GM19372 (cell line): ENCODE data around the gene INTS7.

Source experiments
- ATAC-seq: cut with Tn5 transposase; IDR thresholded peaks from one replicate; pipeline ENCODE4 v1.9.1; 2021; ENCODE audit warnings: mild to moderate bottlenecking, low read depth, moderate library complexity; ENCODE audit not compliant: unreplicated experiment

INTS7 gene, protein sequence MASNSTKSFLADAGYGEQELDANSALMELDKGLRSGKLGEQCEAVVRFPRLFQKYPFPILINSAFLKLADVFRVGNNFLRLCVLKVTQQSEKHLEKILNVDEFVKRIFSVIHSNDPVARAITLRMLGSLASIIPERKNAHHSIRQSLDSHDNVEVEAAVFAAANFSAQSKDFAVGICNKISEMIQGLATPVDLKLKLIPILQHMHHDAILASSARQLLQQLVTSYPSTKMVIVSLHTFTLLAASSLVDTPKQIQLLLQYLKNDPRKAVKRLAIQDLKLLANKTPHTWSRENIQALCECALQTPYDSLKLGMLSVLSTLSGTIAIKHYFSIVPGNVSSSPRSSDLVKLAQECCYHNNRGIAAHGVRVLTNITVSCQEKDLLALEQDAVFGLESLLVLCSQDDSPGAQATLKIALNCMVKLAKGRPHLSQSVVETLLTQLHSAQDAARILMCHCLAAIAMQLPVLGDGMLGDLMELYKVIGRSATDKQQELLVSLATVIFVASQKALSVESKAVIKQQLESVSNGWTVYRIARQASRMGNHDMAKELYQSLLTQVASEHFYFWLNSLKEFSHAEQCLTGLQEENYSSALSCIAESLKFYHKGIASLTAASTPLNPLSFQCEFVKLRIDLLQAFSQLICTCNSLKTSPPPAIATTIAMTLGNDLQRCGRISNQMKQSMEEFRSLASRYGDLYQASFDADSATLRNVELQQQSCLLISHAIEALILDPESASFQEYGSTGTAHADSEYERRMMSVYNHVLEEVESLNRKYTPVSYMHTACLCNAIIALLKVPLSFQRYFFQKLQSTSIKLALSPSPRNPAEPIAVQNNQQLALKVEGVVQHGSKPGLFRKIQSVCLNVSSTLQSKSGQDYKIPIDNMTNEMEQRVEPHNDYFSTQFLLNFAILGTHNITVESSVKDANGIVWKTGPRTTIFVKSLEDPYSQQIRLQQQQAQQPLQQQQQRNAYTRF

DNA sequence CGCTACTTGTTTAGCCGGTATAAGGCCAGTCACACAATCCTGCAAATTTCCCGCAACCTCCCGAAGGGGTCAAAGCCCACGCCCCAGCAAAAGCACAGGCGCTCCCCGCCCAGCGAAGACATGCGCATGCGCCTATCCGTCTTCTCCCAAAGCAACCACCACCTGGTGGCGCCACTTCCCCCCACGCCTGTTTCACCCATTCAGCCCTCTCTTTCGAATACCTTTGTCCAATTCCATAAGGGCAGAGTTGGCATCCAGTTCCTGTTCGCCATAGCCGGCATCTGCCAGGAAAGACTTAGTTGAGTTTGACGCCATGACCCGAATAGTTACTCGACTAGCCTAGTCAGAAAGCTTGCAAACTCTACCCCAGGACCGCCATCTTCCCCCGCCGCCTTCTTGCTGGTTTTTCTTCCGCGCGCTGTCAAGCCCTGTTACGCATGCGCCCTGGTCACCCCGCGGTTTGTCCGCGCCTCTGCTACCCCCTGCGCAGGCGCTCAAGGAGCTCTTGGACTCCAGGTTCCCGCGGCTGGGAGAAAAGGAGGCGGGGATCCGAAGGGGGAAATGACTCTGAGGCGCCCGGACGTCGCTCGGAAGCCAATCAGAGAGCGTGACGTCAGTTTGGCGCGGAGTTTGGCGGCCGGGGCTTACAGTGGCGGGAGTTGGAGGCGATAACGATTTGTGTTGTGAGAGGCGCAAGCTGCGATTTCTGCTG lies at the start of gene INTS7, which contains the start of gene DTL:
Gene INTS7, minus strand, starts transcription at position 435 of the 712 bp plus-strand sequence. Its CDS starts 120 bp downstream, at position 315.
Gene DTL, plus strand, starts transcription at position 626 of the 712 bp plus-strand sequence. CDS start 143 bp downstream, outside the sequence.
- ATAC-seq: peak; percentile 69

DNA sequence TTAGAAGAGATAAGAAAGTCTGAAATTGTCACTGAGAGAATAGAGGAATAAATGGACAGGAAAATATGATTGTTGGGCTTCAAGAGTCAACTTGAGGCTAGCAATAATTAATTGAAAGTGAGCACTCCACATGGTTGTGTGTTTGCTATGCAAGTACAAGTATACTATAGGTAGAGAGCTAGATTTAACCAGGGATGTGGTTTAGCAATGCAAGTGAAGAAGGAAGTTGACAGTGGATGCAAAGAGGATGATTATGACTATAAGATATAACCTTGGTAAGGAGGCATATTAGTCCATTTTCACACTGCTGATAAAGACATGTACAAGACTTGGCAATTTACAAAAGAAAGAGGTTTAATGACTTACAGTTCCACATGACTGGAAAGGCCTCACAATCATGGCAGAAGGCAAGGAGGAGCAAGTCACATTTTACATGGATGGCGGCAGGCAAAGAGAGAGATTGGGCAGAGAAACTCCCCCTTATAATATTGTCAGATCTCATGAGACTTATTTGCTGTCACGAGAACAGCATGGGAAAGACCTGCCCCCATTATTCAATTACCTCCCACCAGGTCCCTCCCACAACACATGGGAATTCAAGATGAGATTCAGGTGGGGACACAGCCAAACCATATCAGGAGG lies 47.5 kb upstream of the INTS7 start:
- ATAC-seq: no peak

DNA sequence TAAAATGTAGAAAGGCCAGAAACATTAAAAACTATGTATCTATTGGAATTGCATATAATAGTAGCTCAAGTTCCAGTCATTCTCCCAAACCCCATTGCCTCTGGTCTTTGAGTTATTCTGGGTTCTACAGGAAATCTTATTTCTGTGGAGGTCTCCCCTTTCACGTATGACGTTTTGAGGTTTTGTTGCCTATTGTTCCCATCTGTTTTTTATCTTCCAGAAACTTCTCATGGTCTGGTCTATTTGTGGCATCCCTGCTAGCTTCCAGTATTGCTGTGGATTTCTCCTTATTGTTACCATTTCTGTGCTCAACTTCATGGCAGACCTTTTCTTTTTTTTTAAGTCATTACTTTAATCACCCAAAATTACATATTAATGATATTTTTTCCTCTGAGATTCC lies 43.5 kb upstream of the INTS7 start:
- ATAC-seq: no peak

DNA sequence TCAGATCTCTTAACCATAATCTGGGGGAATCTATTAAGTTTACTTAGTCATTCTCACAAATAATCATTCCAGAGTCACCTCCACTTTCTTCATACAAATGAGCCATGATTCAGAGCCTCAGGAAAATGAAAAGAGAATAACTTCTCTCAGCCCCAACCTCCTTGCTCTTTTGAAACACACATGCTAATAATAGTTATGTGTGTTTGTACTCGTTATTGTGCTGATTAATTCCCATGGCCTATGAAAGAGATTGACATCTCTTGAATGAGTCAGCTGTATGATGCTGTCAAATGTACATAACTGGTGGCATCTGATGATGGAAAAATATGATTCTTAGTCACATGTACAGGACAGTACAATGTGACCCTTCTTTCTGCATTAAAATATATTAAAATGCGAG lies 41.7 kb upstream of the INTS7 start:
- no peak for ATAC-seq

DNA sequence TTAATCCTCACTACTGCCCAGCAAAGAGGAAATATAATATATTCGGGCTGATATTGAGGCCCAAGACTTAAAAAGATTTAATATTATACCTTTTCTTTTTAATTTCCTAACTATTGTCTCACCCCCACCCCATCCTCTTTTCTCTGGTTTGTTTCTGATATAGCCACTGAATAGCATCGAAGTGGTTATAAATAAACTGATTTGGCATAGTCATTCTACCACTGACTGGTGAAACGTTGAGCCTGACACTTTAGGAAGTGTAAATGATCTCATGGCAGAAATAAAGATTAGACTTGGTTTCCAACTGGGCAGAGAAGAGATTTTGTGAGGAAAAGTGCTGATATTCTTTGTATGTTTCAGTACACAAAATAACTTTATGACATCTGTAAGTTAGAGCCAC lies 39.5 kb upstream of the INTS7 start:
- ATAC-seq: no peak

DNA sequence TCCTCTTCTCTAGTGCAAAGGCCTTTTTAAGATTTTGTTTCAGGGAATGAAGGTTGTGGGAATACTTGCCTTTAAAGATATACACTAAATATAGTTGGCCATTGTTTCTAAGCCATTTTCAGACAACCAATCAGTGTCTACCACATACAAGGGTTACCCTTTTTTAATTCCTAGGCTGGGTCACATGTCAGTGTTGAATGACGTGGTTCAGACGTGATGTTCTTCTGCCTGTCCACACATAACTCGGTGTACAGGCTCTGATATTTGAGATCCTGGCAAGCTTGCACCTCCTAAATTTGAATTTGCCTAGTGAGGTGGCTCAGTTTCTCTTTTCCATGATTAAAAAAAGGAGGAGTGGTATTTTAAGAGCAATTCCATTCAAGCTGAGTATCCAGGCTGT lies 39.0 kb upstream of the INTS7 start:
- no peak for ATAC-seq

DNA sequence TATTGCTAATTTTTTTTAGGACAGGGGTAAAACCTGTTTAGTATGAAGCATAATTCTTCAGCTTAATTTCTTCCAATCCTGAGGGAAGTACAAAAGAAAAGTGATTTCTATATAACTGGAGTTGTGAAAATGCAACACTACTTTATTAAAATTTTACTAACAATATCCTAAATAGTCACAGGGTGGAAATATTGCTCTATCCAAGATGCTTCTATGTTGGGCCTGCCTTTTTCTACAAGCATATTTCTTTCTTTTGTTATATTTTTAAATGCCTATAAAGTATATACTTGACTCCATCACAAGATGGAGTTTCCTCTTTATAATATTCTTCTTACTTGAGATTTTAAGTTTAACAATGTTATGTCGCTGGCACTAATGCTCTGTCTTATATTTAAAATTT lies 38.1 kb upstream of the INTS7 start:
- no peak for ATAC-seq

DNA sequence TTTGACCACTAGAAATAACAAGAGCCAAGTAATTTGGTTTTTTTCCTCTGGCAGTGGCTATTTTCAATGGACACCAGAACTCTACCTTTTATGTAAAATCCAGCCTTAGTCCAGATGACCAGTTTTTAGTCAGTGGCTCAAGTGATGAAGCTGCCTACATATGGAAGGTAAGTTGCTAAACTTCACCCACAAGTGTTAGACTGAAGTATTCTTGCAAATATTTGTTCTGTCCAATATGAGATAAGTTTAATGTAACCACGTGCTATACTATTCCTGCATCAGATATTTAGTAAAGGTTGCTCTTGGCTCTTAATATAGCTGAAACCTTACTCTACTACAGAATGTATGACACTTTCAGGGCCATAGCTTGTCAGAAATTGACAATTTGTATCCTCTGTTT lies 36.7 kb upstream of the INTS7 start:
- ATAC-seq: no peak

DNA sequence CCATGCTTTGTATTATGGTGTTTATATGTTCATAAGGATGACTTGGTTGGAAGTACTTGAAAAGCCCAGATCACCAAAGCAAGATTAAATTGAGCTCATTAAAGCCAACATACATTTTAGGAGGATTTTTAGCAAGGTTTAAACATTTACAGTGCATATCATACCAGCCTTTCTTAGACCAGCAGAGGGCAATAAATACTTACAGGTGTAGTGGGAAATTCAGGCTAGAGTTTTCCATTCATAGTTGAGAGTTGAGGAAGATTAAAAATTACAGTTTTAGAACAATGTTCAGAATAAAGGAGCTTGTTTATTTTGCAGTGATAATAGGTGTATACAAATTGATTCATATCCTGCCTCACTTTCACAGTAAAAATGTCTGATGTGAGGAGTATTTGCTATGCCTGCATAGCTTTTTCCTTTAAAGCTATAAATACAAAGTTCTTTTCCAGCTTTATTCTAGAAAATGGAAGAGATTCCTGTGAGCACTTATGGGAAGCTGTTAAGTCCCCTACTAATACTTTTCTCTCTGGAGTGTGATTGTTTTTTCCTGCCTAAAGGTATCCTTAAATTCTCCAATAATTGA lies 35.5 kb upstream of the INTS7 start:
- ATAC-seq: no peak

DNA sequence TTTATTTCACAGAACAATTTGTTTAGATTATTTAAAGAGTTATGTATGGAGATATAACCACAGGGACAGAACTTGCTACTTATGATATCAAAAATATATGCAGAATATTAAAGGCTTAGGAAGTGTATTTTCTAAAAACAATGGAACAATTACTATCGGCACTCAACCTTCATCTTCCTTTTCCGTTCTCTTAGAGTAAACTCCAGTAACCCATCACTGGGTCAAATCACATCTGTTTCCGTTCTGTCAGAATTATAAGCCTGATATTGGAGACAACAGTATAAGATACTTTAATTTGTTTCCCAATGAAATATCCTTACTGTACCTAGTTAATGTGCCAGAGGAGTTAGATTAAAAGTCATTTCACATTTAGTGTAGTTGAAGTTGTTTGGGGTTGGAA lies 32.4 kb upstream of the INTS7 start:
- no peak for ATAC-seq

DNA sequence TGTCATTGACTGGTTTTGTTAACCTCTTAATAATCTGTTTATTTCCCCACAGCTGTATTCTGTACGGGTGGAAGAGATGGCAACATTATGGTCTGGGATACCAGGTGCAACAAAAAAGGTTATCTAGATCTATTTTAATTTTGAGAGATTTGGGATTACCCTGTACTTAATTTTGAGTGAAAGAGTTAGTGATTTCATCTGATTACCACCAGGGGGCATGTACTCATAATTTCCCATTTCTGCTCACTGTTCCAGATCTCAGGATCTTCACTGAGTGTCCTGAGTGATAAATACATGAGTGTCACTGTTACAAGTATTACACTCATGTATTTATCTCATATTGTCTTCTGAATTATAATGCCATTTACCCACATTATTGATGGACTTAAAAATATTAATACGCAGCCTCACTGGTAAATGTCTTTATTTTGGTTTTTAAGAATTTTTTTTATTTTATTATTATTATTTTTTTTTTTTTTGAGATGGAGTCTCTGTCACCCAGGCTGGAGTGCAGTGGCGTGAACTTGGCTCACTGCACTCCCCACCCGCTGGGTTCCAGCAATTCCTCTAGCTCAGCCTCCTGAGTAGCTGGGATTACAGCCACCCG lies 27.6 kb upstream of the INTS7 start:
- no peak for ATAC-seq

DNA sequence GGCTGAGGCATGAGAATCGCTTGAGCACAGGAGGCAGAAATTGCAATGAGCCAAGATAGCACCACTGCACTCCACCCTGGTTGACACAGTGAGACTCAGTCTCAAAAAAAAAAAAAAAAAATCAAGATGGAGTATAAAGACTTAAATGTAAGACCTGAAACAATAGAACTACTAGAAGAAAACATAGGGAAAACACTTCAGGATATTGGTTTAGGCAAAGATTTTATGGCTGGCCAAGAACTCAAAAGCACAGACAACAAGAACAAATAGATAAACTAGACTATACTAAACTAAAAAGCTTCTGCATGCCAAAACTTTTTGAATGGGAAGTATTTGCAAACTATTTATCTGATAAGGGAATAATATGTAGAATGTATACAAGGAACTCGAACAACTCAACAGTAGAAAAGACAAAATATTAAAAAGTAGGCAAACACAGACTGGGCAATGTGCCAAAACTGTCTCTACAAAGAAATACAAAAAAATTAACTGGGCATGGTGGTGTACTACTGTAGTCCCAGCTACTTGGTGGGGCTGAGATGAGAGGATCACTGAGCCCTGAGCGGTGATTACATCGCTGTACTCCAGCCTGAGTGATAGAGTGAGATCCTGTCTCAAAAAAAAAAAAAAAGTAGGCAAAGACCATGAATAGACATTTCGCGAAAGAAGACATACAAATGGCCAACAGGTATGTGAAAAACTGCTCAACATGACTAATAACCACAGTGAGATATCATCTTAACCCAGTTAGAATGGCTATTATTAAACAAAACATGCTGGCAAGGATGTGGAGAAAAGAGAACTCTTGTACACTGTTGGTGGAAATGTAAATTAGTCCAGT lies 25.5 kb upstream of the INTS7 start:
- no peak for ATAC-seq

DNA sequence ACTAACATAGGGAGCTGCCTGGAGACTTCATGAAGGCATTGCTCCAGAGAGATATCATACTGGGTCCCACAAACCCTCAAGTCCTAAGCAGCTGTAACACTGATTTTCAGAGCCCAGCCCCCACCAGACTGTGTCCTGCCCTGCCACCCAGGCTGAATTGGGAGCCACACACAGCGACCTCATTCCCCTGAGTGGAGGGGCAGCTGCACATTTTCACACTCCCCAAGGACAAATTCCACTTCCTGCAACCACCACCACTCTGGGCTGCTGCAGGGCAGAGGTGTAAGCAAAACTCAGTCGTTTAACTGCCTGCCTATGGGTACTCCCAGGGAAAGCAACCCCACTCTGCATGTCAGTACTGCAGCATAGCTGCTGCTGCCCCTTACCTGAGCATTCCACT lies 20.0 kb upstream of the INTS7 start:
- no peak for ATAC-seq

DNA sequence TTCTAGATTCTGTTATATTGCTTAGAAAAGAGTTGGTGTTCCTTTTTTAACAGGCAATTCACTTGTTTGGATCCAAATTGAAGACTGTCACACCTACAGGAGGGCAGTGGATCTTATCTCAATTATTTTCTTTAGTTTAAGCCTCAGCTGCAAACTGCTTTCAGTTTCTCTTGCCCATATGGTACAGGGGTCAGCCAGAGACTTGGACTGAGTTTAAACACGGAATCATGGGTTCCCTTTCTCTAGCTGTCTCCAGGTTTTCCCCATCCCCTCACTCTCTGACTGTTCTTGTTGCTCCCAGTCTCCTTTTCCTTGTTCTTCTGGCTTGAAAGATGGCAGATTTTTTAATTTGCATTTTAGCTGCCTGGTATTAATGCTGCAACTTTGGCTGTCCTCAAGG lies 18.6 kb upstream of the INTS7 start:
- ATAC-seq: no peak

DNA sequence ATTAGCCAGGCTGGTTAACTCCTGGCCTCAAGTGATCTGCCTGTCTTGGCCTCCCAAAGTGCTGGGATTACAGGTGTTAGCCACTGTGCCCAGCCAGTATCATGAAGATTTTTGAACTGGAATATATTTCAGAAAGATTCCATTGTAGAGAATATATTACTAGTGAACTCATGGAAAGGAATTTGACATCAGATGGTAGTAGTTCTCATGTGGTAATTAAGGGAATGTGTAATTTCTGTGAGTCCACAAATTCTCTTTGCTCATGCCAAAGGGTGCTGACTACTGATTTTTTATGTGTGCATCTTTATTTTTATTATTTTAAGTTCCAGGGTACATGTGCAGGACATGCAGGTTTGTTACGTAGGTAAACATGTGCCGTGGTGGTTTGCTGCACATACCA lies 10.6 kb upstream of the INTS7 start:
- no peak for ATAC-seq

DNA sequence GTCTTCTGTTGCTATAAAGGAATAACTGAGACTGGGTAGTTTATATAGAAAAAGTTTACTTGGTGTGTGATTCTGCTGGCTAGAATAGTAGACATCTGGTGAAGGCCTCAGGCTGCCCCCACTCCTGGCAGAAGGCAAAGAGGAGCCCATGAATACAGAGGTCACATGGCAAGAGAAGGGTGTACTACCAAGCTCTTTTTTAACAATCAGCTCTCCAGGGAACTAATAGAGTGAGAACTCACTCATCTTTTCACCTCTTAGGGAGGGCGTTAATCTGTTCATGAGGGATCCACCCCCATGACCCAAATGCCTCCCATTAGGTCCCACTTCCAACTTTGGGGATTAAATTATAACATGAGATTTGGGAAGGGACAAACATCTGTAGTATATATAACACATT lies 9.5 kb upstream of the INTS7 start:
- no peak for ATAC-seq

DNA sequence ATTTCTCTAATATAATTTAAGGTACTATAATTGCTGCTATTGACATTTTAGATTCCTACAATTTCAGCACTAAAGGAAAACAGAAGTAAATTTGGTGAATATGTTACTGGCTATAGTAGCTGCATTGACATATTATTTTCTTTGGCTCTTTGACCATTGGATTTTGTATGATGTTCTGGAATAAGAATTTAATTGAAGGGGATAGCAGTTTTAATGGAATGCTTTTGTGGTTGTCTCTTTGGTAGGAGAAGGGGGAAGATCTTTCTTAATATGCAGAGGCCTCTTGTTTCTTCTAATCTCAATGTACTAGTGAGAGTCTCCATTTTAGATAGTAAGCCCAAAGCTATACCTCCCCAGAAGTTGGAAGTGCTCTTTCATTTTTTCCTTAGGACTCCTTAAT lies 7.1 kb upstream of the INTS7 start:
- no peak for ATAC-seq

DNA sequence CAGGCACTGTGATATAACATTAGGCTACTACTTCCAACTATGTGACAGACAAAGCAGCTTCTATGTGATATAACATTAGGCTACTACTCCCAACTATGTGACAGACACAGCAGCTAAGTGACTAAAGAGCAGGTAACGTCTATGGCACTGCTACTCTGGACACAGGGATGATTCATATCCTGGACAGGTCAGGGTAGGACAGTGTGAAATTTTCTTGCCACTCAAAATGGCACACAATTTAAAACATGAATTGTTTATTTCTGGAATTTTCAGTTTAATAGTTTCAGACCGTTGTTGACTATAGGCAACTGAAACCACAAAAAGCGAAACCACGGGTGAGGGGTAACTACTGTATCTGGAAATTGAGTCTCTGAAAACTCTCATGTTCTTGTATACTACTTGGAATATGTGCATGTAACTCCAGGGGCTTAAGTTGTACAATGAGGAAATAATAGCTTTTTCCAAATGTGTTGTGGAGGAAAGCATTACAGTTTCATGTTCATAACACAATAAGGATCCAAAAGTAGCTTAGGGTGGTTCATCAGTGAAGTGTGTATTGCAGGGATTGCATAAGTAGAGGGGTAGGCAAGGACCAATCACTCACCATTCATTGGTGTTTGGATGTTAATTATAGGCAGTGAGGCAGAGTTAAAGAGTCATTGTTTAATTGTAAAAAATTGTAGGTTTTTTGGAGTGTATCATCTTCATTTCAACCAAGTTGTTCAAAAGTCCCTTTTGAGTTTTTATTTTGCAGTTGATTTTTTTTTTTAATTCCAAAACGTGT lies 5.5 kb upstream of the INTS7 start:
- ATAC-seq: no peak
